ENCODE measurements around the gene LRRC25. TPM values are rescaled to one million over a fixed set of nuclear protein-coding genes. Genes with fewer than 3 reads are reported as not detected.
"Not testable (repeated sequence)": the region's sequence is repeated elsewhere in the genome, so short reads cannot be mapped to it uniquely, and the experiment has no call there.

The LRRC25 gene
- total and polyA plus RNA-seq, 2 donors (not counting 1 experiment from before 2014, with no cell fraction given): 0.10 to 1.2 TPM

- Histone ChIP-seq H3K9ac (ENCODE audit: insufficient read depth, low read length) (peak within 1 kb of the TSS; percentile 59), H3K79me2 (ENCODE audit: control insufficient read depth, insufficient read depth, low read length) (peaks cover 4% of the 10 kb centered on the region), H3K27ac (ENCODE audit: insufficient read depth, low read length) (peak within 1 kb of the TSS; percentile 10), H3K4me1 (ENCODE audit: control insufficient read depth, extremely low read depth, insufficient read depth, low read length) (peaks cover 5% of the 10 kb centered on the region), H3K27me3 (ENCODE audit: control insufficient read depth, insufficient read depth, low read length) (peaks cover 2% of the 10 kb centered on the region), H4K20me1 (ENCODE audit: control insufficient read depth, extremely low read depth, insufficient read depth, low read length) (no peaks in the 10 kb centered on the region), H2AFZ (ENCODE audit: low read length) (no peak within 1 kb of the TSS), H3K4me2 (ENCODE audit: extremely low read depth, insufficient read depth, low read length) (peak within 1 kb of the TSS; percentile 83), H3K36me3 (ENCODE audit: control insufficient read depth, insufficient read depth, low read length) (peaks cover 2% of the 10 kb centered on the region), H3K9me3 (ENCODE audit: control insufficient read depth, insufficient read depth, low read depth, low read length) (no peaks in the 10 kb centered on the region), H3K4me3 (replicated peaks in 1 of 4; ENCODE audit: control extremely low read depth in 1 of 4, insufficient read depth in 1 of 4, low read depth in 3 of 4, low read length in 4 of 4) (peak within 1 kb of the TSS; percentile 59 to 96 (median 80))
- peak; percentile 58 to 75 for TF ChIP-seq CTCF (conservative IDR thresholded peaks at IDR 0.05 in 1 of 2, IDR thresholded peaks at IDR 0.05 in 1 of 2; ENCODE audit: low read depth in 1 of 2, low read length in 2 of 2)
- no peak for TF ChIP-seq EZH2 (IDR thresholded peaks at IDR 0.05; ENCODE audit: low read length, missing control alignments)
- DNase-seq (ENCODE audit: low read depth in 2 of 2): peak; percentile 87 to 95
Measured at GRCh38 chr19:18385675-18386542, 11.5 kb downstream of the LRRC25 start, which contains the start of gene GDF15. Gene GDF15 (plus strand): TSS chr19:18386158. CDS start chr19:18386190, 32 bp downstream.

- no peak overlapping the region for H3K27ac ChIP-seq (ENCODE audit: insufficient read depth, low read length)
- peaks cover 8% of the 10 kb centered on the region for H3K4me1 ChIP-seq (ENCODE audit: control insufficient read depth, extremely low read depth, insufficient read depth, low read length)
- peaks cover 2% of the 10 kb centered on the region for H3K36me3 ChIP-seq (ENCODE audit: control insufficient read depth, insufficient read depth, low read length)
- H4K20me1 ChIP-seq (ENCODE audit: control insufficient read depth, extremely low read depth, insufficient read depth, low read length): no peaks in the 10 kb centered on the region
- H3K27me3 ChIP-seq (ENCODE audit: control insufficient read depth, insufficient read depth, low read length): peaks cover 2% of the 10 kb centered on the region
- no peak overlapping the region for H3K4me3 ChIP-seq (replicated peaks in 1 of 4; ENCODE audit: control extremely low read depth in 1 of 4, insufficient read depth in 1 of 4, low read depth in 3 of 4, low read length in 4 of 4)
- no peaks in the 10 kb centered on the region for H3K9me3 ChIP-seq (ENCODE audit: control insufficient read depth, insufficient read depth, low read depth, low read length)
- peaks cover 4% of the 10 kb centered on the region for H3K79me2 ChIP-seq (ENCODE audit: control insufficient read depth, insufficient read depth, low read length)
- H3K9ac ChIP-seq (ENCODE audit: insufficient read depth, low read length): no peak overlapping the region
- TF ChIP-seq EZH2 (IDR thresholded peaks at IDR 0.05; ENCODE audit: low read length, missing control alignments): no peak
- TF ChIP-seq CTCF (conservative IDR thresholded peaks at IDR 0.05 in 1 of 2, IDR thresholded peaks at IDR 0.05 in 1 of 2; ENCODE audit: low read depth in 1 of 2, low read length in 2 of 2): no peak
- H2AFZ ChIP-seq (ENCODE audit: low read length): no peak overlapping the region
- DNase-seq (ENCODE audit: low read depth in 2 of 2): no peak
- no peak overlapping the region for H3K4me2 ChIP-seq (ENCODE audit: extremely low read depth, insufficient read depth, low read length)
Measured at GRCh38 chr19:18385359-18385674, 12.1 kb downstream of the LRRC25 start.

DNA sequence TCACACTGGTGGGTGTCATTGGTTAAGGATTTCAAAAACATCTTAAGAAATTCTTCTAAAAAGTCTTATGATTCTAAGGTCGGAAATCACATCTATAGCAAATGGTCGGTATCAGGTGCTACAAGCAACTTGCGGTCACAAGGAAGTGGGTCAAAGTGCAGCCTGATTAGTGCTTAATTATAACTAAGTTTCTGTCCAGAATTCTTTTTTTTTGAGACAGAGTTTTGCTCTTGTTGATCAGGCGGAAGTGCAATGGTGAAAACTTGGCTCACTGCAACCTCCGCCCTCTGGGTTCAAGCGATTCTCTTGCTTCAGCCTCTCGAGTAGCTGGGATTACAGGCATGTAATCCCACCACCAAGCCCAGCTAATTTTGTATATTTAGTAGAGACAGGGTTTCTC is 12.6 kb downstream of the LRRC25 start:
- no peaks in the 10 kb centered on the region for H3K9me3 ChIP-seq (ENCODE audit: control insufficient read depth, insufficient read depth, low read depth, low read length)
- H3K27ac ChIP-seq (ENCODE audit: insufficient read depth, low read length): no peak overlapping the region
- H3K27me3 ChIP-seq (ENCODE audit: control insufficient read depth, insufficient read depth, low read length): no peaks in the 10 kb centered on the region
- peaks cover 2% of the 10 kb centered on the region for H3K36me3 ChIP-seq (ENCODE audit: control insufficient read depth, insufficient read depth, low read length)
- DNase-seq (ENCODE audit: low read depth in 2 of 2): no peak
- H4K20me1 ChIP-seq (ENCODE audit: control insufficient read depth, extremely low read depth, insufficient read depth, low read length): no peaks in the 10 kb centered on the region
- TF ChIP-seq CTCF (conservative IDR thresholded peaks at IDR 0.05 in 1 of 2, IDR thresholded peaks at IDR 0.05 in 1 of 2; ENCODE audit: low read depth in 1 of 2, low read length in 2 of 2): no peak
- TF ChIP-seq EZH2 (IDR thresholded peaks at IDR 0.05; ENCODE audit: low read length, missing control alignments): no peak
- no peak overlapping the region for H3K4me2 ChIP-seq (ENCODE audit: extremely low read depth, insufficient read depth, low read length)
- no peak overlapping the region for H2AFZ ChIP-seq (ENCODE audit: low read length)
- no peak overlapping the region for H3K4me3 ChIP-seq (replicated peaks in 1 of 4; ENCODE audit: control extremely low read depth in 1 of 4, insufficient read depth in 1 of 4, low read depth in 3 of 4, low read length in 4 of 4)
- no peak overlapping the region for H3K9ac ChIP-seq (ENCODE audit: insufficient read depth, low read length)
- H3K4me1 ChIP-seq (ENCODE audit: control insufficient read depth, extremely low read depth, insufficient read depth, low read length): peaks cover 8% of the 10 kb centered on the region
- H3K79me2 ChIP-seq (ENCODE audit: control insufficient read depth, insufficient read depth, low read length): peaks cover 4% of the 10 kb centered on the region

DNA sequence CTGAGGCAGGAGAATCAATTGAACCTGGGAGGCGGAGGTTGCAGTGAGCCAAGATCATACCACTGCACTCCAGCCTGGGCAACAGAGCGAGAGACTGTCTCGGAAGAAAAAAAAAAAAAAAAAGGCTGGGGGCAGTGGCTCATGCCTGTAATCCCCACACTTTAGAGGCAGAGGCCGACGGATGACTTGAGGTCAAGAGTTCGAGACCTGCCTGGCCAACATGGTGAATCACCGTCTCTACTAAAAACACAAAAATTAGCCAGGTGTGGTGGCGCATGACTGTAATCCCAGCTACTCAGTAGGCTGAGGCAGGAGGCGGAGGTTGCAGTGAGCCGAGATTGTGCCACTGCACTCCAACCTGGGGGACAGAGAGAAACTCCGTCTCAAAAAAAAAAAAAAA is 13.8 kb downstream of the LRRC25 start:
- H3K4me2 ChIP-seq (ENCODE audit: extremely low read depth, insufficient read depth, low read length); H3K36me3 ChIP-seq (ENCODE audit: control insufficient read depth, insufficient read depth, low read length); DNase-seq (ENCODE audit: low read depth in 2 of 2); H3K79me2 ChIP-seq (ENCODE audit: control insufficient read depth, insufficient read depth, low read length); H3K27me3 ChIP-seq (ENCODE audit: control insufficient read depth, insufficient read depth, low read length); H4K20me1 ChIP-seq (ENCODE audit: control insufficient read depth, extremely low read depth, insufficient read depth, low read length); H3K4me3 ChIP-seq (replicated peaks in 1 of 4; ENCODE audit: control extremely low read depth in 1 of 4, insufficient read depth in 1 of 4, low read depth in 3 of 4, low read length in 4 of 4); H3K9me3 ChIP-seq (ENCODE audit: control insufficient read depth, insufficient read depth, low read depth, low read length); H2AFZ ChIP-seq (ENCODE audit: low read length); H3K27ac ChIP-seq (ENCODE audit: insufficient read depth, low read length); H3K9ac ChIP-seq (ENCODE audit: insufficient read depth, low read length): not testable (repeated sequence)
- peaks cover 10% of the 10 kb centered on the region for H3K4me1 ChIP-seq (ENCODE audit: control insufficient read depth, extremely low read depth, insufficient read depth, low read length)
